OCI-M2 (cell line): Measurements from ENCODE around the gene DENND4A.
"Not testable (repeated sequence)": the region's sequence is repeated elsewhere in the genome, so short reads cannot be mapped to it uniquely, and the experiment has no call there.

ENCODE experiments used
- DNase-seq: peaks from one replicate; lab custom pipeline; 2025; ENCODE audit not compliant: unreplicated experiment; lab: John Stamatoyannopoulos, UW

Gene DENND4A

DNA sequence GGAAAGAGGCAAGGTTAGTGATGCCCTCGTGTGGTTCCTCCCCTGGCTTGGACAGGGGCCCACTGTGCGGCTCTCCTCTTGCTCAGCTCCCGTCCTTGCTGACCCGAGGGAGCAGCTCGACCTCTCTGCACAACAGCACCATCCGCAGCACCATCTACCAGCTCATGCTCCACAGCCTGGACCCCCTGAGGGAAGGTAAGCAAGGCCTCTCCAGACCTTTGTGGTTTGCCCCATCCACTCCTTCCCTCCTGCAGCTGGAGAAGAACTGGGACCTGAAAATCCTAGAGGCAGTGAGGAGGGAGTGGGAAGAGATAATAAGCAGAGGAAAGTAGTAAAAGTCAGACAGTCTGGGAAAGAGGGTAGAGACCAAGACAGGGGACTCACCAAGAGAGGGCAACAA is 152.6 kb downstream of the DENND4A start:
- no peak for DNase-seq

DNA sequence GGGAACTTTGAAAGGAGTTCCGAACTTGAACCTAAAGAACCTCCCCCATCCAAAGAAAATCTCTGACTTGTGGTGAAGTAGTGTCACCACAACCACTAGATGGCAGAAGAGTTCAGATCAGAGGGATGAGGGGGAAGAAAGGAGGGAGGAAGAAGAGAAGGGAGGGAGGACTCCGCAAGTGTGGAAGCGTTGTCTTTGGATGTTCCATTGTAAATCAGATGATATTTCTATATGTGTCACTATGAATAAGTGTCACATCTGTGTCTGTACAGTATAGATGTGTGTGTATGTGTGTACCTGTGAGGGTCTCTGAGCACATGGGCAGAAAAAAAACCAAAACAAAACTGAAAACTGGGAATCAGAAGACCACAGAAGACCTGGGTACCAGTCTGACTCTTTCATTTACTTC is 153.4 kb downstream of the DENND4A start:
- no peak for DNase-seq

DNA sequence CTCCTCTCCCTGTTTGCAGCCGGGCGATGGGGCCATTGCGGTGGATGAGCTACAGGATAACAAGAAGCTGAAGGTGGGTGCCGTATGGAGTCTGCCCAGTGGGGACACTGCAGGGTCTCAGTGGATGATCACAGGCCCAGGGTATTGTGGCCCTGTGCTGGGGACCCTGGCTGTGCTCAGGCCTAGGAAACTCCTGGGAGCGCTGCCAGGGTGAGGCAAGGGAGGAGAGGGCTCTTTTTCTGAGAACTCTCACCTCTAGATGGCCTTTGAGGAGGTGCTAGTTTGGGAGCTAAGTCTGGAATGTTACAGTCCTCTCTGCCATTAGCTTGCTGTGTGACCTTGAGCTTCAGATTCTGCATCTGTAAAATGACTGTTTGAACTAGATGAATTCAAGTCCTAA is 154.0 kb downstream of the DENND4A start:
- DNase-seq: no peak

DNA sequence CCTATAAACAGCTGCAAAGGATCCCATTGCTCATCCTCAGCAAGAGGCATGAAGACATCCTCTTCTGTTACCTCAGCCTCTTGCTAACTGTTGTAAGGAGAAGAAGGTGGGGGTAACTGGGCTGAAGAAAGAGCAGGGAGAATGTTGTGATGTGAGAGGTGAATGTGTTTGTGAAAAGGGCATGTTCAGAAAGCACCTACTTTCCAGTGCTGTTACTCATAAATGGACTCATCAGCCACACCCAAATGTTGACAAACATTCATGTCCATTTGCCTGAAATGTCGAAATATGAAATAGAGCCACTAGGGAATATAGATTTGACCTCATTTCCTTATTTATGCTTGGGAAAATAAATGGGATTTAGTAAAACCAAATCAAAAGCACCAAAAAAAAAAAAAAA is 157.7 kb downstream of the DENND4A start:
- no peak for DNase-seq

DNA sequence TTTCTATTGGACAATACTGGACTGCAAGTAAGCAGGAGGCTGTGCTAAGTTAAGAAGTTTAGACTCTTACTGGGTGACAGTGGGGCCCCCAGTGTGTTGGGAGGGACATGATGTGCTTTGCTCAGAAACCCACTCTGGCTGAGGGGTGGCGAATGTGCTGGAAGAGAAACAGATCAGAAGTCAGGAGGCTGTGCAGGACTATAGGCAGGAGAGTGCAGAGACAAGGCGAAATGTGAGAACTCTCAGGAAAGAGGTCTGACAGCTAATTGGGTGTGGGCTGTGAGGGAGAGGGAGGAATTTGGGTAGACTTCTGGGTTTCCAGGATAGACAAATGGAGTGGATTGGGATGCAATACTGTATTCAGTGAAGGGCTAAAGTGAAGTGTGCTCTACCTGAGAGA is 158.3 kb downstream of the DENND4A start:
- DNase-seq: no peak

DNA sequence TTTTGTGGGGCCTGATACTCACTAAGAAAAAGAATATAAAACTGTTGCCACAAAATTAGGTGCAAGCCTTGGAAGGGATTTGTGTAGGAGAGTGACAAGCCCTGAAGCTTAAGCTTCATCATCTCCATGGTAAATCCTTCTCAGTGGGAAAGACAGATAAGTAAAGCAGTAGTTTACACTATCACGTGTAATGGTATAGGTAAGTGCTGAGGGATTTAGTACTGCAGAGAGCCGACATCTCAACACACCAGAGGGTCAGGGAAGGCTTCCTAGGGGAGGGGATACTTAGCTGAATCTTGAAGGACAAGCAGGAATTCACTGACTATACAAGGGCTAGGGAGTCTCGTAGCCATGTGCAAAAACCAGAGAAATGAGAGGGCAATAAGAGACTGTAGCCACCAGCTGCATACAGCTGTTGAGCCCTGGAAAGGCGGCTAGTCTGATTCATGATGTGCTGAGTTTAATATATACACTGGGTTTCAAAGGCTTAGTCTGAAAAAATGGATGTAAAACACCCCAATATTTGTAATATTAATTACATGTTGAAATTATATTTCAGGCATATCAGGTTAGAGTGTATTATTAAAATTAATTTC is 159.2 kb downstream of the DENND4A start:
- no peak for DNase-seq

DNA sequence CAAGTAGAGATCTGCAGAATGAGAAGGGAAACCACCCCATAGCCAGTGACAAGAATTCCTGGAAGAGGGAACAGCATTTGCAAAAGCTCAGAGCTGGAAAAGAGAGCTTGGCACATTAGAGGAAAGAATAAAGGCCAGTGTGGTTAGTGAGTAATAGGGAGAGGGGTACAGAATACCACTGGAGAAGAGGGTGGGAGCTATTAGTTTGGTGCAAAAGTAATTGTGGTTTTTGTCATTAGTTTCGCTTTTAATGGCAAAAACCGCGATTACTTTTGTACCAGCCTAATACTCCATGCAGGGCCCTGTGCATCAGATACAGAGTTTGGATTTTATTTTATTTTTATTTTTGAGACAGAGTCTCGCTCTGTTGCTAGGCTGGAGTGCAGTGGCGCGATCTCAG is 160.6 kb downstream of the DENND4A start:
- no peak for DNase-seq

DNA sequence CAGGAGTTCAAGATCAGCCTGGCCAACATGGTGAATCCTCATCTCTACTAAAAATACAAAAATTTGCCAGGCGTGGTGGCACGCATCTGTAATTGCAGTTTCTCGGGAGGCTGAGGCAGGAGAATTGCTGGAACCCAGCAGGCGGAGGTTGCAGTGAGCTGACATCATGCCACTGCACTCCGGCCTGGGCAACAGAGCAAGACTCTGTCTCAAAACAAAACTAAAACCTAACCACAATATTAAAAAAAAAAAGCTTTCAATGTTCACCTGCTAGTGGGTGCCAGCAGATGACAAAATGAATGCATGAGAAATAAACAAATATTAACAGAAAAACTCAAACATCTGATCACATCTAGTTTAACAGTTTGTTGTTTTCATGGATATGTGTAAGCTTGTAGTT is 161.3 kb downstream of the DENND4A start:
- no peak for DNase-seq

DNA sequence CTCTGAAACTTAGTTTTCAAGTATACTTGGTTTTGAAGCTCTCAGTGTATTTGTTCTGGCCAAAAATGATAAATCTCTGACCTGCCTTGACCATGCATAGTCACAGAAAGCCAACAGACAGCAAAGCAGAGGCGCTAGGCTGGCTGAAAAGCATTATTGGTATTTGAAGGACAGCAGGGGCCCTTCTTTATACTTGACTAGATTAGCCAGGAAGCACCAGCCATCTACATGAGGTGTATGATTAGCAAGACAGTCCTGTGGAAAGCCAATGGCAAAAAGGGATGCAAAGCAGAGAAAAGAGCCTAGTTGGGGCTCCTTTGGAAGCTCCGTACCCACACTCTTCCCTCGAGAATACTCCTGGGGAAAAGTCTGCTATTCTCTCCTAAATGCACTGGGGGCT is 162.5 kb downstream of the DENND4A start:
- no peak for DNase-seq

DNA sequence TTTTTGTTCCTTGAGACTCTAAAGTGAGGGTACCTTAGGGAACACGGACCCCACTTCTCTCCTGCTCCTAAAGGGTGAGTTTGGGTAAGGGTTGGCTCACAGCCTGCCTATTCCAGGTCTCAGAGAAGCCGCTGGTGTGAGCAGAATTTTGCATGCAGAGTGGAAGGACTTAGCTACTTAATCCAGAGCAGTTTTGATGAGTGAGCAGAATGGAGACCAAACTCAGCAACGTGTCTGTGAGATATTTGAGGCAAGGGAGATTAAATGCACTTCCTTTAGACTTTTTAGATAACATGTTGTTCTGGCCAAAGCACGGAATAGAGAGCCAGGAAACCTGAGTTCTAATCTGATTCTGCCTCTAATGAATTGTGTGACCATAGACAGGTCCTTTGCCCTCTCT is 165.2 kb downstream of the DENND4A start:
- no peak for DNase-seq

DNA sequence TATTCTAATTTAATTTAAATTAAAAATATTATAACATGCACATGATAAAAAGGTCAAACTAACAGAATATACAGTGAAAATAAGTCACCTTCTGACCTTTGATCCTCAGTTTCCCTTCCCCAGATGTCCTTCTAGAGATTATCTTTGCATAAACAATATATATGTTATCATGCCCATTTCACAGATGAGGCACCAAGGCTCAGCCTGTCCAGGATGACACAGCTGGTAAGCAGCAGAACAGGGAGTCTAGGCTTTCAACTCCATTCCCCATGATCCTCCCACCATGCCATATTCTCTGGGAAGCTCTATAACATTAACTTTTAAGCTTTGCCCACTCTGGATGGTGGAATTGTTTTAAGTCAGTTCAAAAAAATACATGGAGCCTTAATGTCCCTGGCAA is 169.0 kb downstream of the DENND4A start:
- no peak for DNase-seq

DNA sequence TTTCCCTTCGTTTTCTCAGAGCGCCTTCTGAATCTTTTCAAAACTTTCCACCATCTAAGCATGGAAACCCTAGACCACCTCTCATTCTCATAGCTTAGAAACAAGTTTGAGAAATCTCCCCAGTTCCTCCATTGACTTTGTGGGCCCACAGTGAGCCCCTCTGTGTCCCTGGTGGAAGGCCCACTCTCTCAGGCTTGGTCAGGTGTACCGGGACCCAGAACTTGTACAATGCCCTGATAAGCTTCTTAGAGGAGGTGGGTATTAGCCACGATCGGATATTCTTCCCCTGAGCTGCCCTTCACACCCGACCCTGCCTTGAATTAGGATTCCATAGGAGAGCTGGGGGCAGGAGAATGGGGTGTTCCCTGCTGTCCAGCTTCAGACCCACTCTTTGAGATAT is 170.5 kb downstream of the DENND4A start, which contains the start of gene SLC24A1:
Gene SLC24A1, plus strand, starts transcription at position 301 of the 400 bp plus-strand sequence. CDS start 2,143 bp downstream, outside the sequence.
- no peak for DNase-seq

DNA sequence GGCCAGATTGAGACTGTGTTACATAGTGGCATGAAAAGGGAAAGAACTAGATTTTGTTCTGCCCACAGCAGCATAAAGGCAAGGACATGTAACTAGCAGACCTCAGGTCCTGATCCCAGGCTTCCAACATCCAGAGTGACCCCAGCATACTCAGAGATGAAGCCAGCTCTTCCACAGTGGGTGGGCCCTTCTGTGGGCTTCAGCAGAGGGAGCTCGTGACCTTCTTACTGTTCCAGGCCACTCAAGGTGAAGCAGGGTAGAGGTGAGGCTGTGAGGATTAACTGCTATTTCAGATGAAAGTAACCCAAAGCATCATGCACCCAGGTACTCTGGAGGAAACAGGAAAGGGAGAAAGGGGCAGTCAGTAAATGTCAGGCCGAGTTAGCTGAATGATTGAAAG is 171.3 kb downstream of the DENND4A start:
- no peak for DNase-seq

DNA sequence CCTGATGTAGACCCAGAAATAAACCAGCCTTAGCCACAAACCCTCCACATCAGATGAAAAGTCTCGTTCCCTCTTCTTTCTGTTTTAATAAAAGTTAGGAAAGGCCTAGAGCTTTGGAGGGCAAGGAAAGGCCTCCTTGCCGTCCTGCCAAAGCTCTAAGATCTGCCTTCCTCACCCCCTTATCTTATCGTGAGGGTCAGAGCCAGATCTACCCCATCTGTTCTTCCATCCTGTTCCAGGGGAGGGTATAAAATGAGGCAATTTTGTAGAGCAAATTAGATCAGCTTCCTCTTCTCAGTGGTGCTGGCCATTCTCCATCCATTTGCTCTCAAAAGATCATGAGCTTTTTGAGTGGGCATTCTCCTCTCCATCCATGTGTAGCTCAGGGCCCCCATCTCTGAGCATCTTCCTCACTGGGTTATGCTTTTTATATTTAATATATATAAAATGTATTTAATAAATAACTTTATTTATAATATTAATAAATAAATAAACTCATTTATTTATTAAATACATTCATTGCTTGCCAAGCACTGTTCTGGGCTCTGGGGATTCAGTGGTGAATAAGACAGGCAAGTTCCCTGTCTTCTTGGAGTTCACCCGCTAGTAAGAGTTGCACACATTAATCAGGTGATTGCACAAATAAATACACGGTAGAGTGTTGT is 172.3 kb downstream of the DENND4A start:
- DNase-seq: no peak

DNA sequence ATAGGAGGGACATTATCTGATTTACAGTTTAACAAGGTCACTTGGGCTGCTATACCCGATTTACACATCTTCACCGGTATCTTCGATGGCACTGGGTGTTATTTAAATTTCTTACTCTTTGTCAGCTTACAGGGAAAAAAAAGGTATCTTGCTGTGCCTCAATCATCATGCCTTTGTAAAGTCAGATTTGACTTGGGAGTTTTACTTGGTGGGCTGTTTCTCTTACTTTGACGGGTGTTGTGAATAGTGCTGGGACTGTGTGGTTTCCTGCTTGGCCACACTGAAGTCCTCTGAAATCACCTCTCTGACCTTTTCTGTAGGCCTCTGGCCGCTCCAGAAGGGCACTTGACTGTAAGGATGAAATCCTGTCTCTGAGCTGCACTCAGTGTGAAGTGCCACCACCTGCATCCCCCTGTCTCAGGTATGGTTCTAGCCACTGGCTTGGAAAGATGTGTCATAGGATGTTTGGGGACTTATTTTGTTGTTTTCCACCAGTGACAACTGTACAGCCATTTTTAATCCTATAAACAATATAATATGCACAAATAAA is 173.5 kb downstream of the DENND4A start:
- no peak for DNase-seq

DNA sequence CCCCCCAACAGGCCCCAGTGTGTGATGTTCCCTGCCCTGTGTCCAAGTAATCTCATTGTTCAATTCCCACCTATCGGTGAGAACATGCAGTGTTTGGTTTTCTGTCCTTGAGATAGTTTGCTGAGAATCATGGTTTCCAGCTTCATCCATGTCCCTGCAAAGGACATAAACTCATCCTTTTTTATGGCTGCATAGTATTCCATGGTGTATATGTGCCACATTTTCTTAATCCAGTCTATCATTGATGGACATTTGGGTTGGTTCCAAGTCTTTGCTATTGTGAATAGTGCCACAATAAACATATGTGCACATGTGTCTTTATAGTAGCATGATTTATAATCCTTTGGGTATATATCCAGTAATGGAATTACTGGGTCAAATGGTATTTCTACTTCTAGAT is 176.2 kb downstream of the DENND4A start:
- DNase-seq: not testable (repeated sequence)

DNA sequence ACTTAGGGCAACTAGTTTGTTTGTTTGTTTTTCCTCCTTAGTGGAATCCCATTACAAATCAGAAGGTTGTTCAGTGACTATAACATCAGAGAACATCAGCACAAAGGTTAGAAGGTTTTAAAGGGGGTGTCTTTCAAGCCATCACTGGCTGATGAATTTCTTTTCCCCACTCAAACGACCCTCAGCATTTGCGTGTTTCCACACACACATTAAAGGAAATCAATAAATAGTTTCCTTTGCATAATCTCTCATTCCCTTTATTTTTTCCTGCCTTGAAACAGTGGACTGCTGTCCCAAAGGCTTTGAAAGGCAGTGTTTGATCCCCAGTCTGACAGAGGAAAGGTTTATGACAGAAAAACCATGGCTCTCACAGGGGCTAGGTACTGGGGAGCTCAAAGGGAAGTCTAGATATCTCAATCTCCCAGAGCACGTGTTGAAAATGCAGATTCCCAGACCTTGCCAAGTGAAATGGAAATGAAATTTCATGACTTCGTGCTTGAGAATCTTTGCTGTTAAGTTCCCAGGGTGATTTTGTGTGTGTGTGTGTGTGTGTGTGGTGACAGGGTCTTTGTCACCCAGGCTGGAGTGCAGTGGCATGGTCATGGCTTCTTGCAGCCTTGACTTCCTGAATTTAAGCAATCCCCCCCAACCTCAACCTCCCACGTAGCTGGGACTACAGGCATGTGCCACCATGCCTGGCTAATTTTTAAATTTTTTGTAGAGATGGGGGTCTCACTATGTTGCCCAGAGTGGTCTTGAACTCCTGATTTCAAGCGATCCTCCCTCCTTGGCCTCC is 178.9 kb downstream of the DENND4A start:
- DNase-seq: no peak

DNA sequence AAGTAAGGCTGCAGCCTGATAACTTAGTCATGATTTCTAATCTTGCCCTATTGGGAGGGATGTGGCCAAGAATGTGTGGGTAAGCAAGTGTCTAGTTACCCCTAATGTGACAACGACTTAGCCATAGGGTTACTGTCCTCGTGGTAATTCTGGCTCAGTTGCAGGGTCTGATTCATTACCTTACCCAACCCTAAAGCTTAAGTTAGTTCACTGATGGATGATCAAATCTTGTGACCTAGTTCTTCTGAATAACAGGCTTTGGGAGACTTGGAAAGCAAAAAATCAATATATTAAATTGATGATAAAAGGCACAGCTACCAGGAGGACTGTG is 179.5 kb downstream of the DENND4A start:
- DNase-seq: no peak

DNA sequence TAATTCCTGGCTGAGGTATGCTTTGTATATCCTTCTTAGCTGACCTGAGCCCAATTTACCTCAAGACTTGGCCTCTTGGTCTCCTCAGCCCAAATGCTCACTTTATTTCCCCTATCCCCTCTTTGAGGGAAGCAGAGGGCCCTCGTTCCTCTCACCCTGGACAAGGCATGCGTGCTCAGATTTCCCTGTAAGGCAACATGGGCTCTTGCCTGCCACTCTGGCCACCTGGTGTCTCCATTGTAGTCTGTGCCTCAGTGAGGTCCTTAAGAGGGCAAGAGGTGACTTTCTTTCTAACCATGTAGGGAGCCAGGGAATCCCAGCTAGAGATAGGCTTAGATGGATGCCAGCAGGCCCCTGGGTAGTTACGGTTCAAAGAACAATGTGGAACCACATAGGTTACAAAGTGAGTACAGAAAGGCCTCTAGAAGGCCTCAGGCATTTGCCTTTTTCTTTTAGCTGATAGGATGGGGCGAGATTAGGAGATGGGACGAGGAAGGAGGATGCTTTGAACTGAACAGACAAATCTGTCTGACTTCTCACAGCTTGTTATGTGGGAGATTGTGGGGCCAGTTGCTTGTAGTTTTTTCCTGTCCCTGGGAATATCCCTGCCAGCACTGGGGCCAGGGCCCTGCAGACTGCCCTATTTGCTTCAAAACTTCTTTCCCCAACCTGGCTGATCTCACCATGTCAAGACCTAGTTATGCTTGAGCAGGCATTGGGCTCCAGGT is 180.0 kb downstream of the DENND4A start:
- DNase-seq: no peak

DNA sequence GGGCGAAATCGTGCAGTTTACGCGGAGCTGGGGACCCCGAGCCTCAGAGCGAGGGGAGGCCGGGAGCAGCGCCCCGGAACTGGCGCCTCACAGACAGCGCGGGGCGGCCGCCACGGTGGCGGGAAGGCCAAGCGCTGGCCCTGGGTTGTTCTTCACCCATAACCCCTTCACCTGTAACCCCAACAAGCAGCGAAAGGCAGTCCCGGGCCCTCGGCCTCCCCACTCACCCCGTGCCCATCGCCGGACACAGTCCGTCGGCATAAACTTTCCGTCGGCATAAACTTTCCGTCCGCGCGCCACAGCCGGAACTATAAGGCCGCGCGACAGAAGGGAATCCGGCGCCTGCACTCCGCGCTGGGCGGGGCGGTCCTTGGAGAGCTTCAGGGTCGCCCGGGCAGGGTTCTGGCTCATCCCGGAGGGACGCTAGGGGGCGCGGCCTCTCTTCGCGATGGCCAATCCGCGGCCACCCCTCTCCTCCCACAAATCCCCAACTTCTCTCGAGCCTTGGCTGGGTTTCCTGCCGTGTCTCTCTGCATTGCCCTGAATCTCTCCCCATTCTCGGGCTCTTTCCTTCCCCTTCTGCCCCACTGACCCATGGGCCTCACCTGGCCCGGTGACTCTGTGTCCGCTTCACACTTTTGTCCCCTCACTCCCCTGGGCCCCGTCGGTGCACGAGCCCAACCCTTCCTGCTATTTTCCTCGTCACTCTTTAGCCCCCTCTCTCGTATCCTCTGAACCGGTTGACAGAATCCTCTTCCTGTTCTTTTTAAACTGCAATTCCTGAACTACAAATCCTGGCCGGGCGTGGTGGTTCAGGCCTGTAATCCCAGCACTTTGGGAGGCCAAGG is 181.0 kb downstream of the DENND4A start, which contains the start of gene INTS14:
Gene INTS14, minus strand, starts transcription at position 261 of the 848 bp plus-strand sequence. CDS start 3,751 bp downstream, outside the sequence.
- DNase-seq: peak; percentile 74
